IMR-90 (cell line): ENCODE data around the gene CPNE4. TPM values are rescaled to one million over a fixed set of nuclear protein-coding genes. Genes with fewer than 3 reads are reported as not detected.

Experiments used
- ATAC-seq: fragments of 200-7000 bp; cut with Tn5 transposase; 2 replicates; pipeline ENCODE4 v1.9.1; 2020; ENCODE audit warnings: low read depth, mild to moderate bottlenecking, moderate library complexity
- BruUV-seq: library from RNA; stranded (reverse); fragments of 400-500 nt; replicated peaks from 2 replicates; lab custom pipeline; 2021; lab: Mats Ljungman, UMichigan
- CTCF ChIA-PET: fragments of 300-600 bp; formaldehyde crosslinking; extraction: SDS; loops from one replicate; lab custom pipeline; 2021; ENCODE audit warnings: antibody characterized with exemption; lab: Yijun Ruan, JAX
- POLR2A ChIA-PET: fragments of 300-600 bp; sonication (Branson Sonifier 250); formaldehyde crosslinking; loops from one replicate; lab custom pipeline; 2022; ENCODE audit warnings: antibody characterized with exemption; ENCODE audit not compliant: unreplicated experiment; lab: Charles Lee
- DNase-seq: peaks from one replicate; pipeline ENCODE4 v3.0.0; 2013
- H2AFZ ChIP-seq: replicated peaks from 2 replicates; pipeline ENCODE3; 2013; ENCODE audit warnings: low read length, mild to moderate bottlenecking; ENCODE audit not compliant: poor library complexity
- H2AK5ac ChIP-seq: 2 replicates; pipeline ENCODE4 v1.6.1; 2013; ENCODE audit warnings: low read depth, low read length, inconsistent platforms
- H2AK9ac ChIP-seq: replicated peaks from 2 replicates; pipeline ENCODE3; 2013; ENCODE audit warnings: mild to moderate bottlenecking, low read depth, low read length, moderate library complexity; ENCODE audit not compliant: poor library complexity
- H2BK120ac ChIP-seq: 2 replicates; pipeline ENCODE4 v1.6.1; 2013; ENCODE audit warnings: low read depth, low read length, inconsistent platforms
- H2BK15ac ChIP-seq: 3 replicates; pipeline ENCODE4 v1.6.1; 2013; ENCODE audit warnings: low read depth, low read length, inconsistent platforms
- H2BK20ac ChIP-seq: 2 replicates; pipeline ENCODE4 v1.6.1; 2013; ENCODE audit warnings: low read depth, mild to moderate bottlenecking, inconsistent platforms, low read length, moderate library complexity
- H2BK5ac ChIP-seq: 2 replicates; pipeline ENCODE4 v1.6.1; 2013; ENCODE audit warnings: mild to moderate bottlenecking, low read depth, low read length, inconsistent platforms; ENCODE audit not compliant: poor library complexity, severe bottlenecking
- H3K14ac ChIP-seq: replicated peaks from 2 replicates; pipeline ENCODE4 v1.6.1; 2013; ENCODE audit warnings: low read depth, low read length, inconsistent platforms
- H3K18ac ChIP-seq: 2 replicates; pipeline ENCODE4 v1.6.1; 2013; ENCODE audit warnings: low read depth, low read length, control low read depth
- H3K23ac ChIP-seq: 2 replicates; pipeline ENCODE4 v1.6.1; 2013; ENCODE audit warnings: low read depth, low read length, inconsistent platforms
- H3K27ac ChIP-seq: 2 replicates; pipeline ENCODE4 v1.5.1; 2013; ENCODE audit warnings: mild to moderate bottlenecking, control low read depth, low read length; ENCODE audit not compliant: insufficient read depth
- H3K27me3 ChIP-seq: 2 replicates; pipeline ENCODE4 v1.6.1; 2013; ENCODE audit warnings: low read length; ENCODE audit not compliant: control insufficient read depth, insufficient read depth
- H3K36me3 ChIP-seq: 2 replicates; pipeline ENCODE4 v1.6.1; 2013; ENCODE audit warnings: low read length, mixed read lengths; ENCODE audit not compliant: control insufficient read depth, insufficient read depth
- H3K4ac ChIP-seq: 2 replicates; pipeline ENCODE4 v1.6.1; 2013; ENCODE audit warnings: low read depth, low read length, inconsistent platforms
- H3K4me1 ChIP-seq: 2 replicates; pipeline ENCODE4 v1.6.1; 2013; ENCODE audit warnings: low read length, mixed read lengths; ENCODE audit not compliant: control insufficient read depth, insufficient read depth
- H3K4me2 ChIP-seq: 2 replicates; pipeline ENCODE4 v1.6.1; 2013; ENCODE audit warnings: low read depth, mild to moderate bottlenecking, control low read depth, low read length, moderate library complexity
- H3K4me3 ChIP-seq: 2 replicates; pipeline ENCODE4 v1.5.1; 2013; ENCODE audit warnings: low read depth, mild to moderate bottlenecking, control low read depth, low read length, moderate library complexity; ENCODE audit not compliant: insufficient read depth
- H3K56ac ChIP-seq: 2 replicates; pipeline ENCODE4 v1.6.1; 2013; ENCODE audit warnings: low read length, inconsistent platforms; ENCODE audit not compliant: insufficient read depth; ENCODE audit errors: extremely low read depth
- H3K79me1 ChIP-seq, 2 experiments: 2 replicates each; pipeline ENCODE4 v1.6.1; 2013; ENCODE audit warnings: low read length in 2 of 2, inconsistent platforms in 1 of 2, low read depth in 1 of 2
- H3K9ac ChIP-seq: 2 replicates; pipeline ENCODE4 v1.6.1; 2013; ENCODE audit warnings: low read depth, low read length, control low read depth
- H3K9me1 ChIP-seq: 2 replicates; pipeline ENCODE4 v1.6.1; 2013; ENCODE audit warnings: low read length, inconsistent platforms; ENCODE audit not compliant: insufficient read depth
- H3K9me3 ChIP-seq: 2 replicates; pipeline ENCODE4 v1.6.1; 2013; ENCODE audit warnings: low read length; ENCODE audit not compliant: control insufficient read depth, insufficient read depth
- H4K20me1 ChIP-seq: 2 replicates; pipeline ENCODE4 v1.6.1; 2013; ENCODE audit warnings: low read length, inconsistent platforms; ENCODE audit not compliant: insufficient read depth
- H4K5ac ChIP-seq: 2 replicates; pipeline ENCODE4 v1.6.1; 2013; ENCODE audit warnings: mild to moderate bottlenecking, low read depth, low read length, control low read depth
- H4K8ac ChIP-seq, 2 experiments: 2 replicates each; pipeline ENCODE4 v1.6.1; 2013; ENCODE audit warnings: low read depth in 2 of 2, low read length in 2 of 2, control low read depth in 1 of 2, inconsistent platforms in 1 of 2
- H4K91ac ChIP-seq: 2 replicates; pipeline ENCODE4 v1.6.1; 2013; ENCODE audit warnings: low read depth, low read length, inconsistent platforms; ENCODE audit not compliant: insufficient read depth
- BHLHE40 ChIP-seq: fragments of 150-350 bp; IDR thresholded peaks from 2 replicates; pipeline ENCODE4 v1.6.1; 2016; ENCODE audit warnings: mild to moderate bottlenecking, low read depth, low read length
- CEBPB ChIP-seq: IDR thresholded peaks from 2 replicates; pipeline ENCODE4 v1.6.1; 2012; ENCODE audit warnings: low read depth, low read length, improper control_type of control experiment
- CHD1 ChIP-seq: IDR thresholded peaks from 2 replicates; pipeline ENCODE4 v1.6.1; 2012; ENCODE audit warnings: low read depth, low read length, improper control_type of control experiment
- FOS ChIP-seq: fragments of 150-350 bp; IDR thresholded peaks from 2 replicates; pipeline ENCODE4 v1.6.1; 2016; ENCODE audit warnings: low read depth, low read length
- MAFK ChIP-seq: IDR thresholded peaks from 2 replicates; pipeline ENCODE4 v1.6.1; 2012; ENCODE audit warnings: low read depth, low read length, improper control_type of control experiment
- MAZ ChIP-seq: IDR thresholded peaks from 2 replicates; pipeline ENCODE4 v1.6.1; 2012; ENCODE audit warnings: low read depth, mild to moderate bottlenecking, low read length, improper control_type of control experiment, moderate library complexity, borderline replicate concordance
- MXI1 ChIP-seq: IDR thresholded peaks from 2 replicates; pipeline ENCODE4 v1.6.1; 2012; ENCODE audit warnings: low read depth, mild to moderate bottlenecking, low read length, moderate library complexity, borderline replicate concordance
- NFE2L2 ChIP-seq: fragments of 150-350 bp; IDR thresholded peaks from 2 replicates; pipeline ENCODE4 v1.6.1; 2016; ENCODE audit warnings: low read depth, mild to moderate bottlenecking, low read length
- POLR2A ChIP-seq: IDR thresholded peaks from 2 replicates; pipeline ENCODE4 v1.6.1; 2012; ENCODE audit warnings: mild to moderate bottlenecking, low read depth, low read length
- RAD21 ChIP-seq: IDR thresholded peaks from 2 replicates; pipeline ENCODE4 v1.6.1; 2012; ENCODE audit warnings: low read length, improper control_type of control experiment
- RCOR1 ChIP-seq: IDR thresholded peaks from 2 replicates; pipeline ENCODE4 v1.6.1; 2012; ENCODE audit warnings: mild to moderate bottlenecking, low read length, improper control_type of control experiment; ENCODE audit not compliant: insufficient replicate concordance
- RFX5 ChIP-seq: IDR thresholded peaks from 2 replicates; pipeline ENCODE4 v1.8.0; 2012; ENCODE audit warnings: low read depth, mild to moderate bottlenecking, low read length, moderate library complexity
- SMC3 ChIP-seq: fragments of 150-350 bp; IDR thresholded peaks from 2 replicates; pipeline ENCODE4 v1.6.1; 2016; ENCODE audit warnings: low read depth, mild to moderate bottlenecking, antibody characterized with exemption, low read length, moderate library complexity
- WGBS, 2 experiments: methylation state at CpG; one replicate each; pipeline versions ENCODE4 v1.1.5 to v1.1.7; 2013; ENCODE audit warnings: missing lambda C conversion rate in 2 of 2; ENCODE audit not compliant: insufficient read length in 1 of 2; ENCODE audit errors: extremely low coverage in 2 of 2; 5-methylcytosine and 5-hydroxymethylcytosine counted together
- dilution Hi-C: fragments of 300-500 bp; cut with HindIII; formaldehyde crosslinking; loops from one replicate; pipeline ENCODE4 v1.14.3; 2018; ENCODE audit warnings: low sequenced_read_pairs; ENCODE audit not compliant: unreplicated experiment
- in situ Hi-C: fragments of 300-500 bp; cut with MboI; formaldehyde crosslinking; loops from 3 replicates; pipeline ENCODE4 v1.14.3; 2019; ENCODE audit warnings: low sequenced_read_pairs, inconsistent platforms, mixed read lengths
- intact Hi-C: fragments of 100-400 bp; cut with micrococcal nuclease; formaldehyde crosslinking; loops from 2 replicates; pipeline ENCODE4 v1.10.0; 2022
- polyA plus RNA-seq, 3 experiments: library from polyadenylated mRNA; depleted of rRNA; stranded (reverse); fragments of >200 nt; gene quantifications; 2 replicates each; pipeline ENCODE4 v1.2.3, GENCODE V29; 2012; ENCODE audit warnings: low replicate concordance in 1 of 3
- total RNA-seq: library from RNA; depleted of rRNA; stranded (reverse); fragments of >200 nt; gene quantifications from 2 replicates; pipeline ENCODE4 v1.2.3, GENCODE V29; 2012
- TF ChIP-seq, protein P1 (sequence below): fragments of 150-350 bp; IDR thresholded peaks from 2 replicates; pipeline ENCODE4 v1.6.1; 2017; ENCODE audit warnings: mild to moderate bottlenecking, antibody characterized with exemption, low read length, low read depth
- TF ChIP-seq, protein P2 (sequence below): fragments of 150-350 bp; IDR thresholded peaks from 2 replicates; pipeline ENCODE4 v1.6.1; 2016; ENCODE audit warnings: low read depth, mild to moderate bottlenecking, low read length, moderate library complexity, borderline replicate concordance
- TF ChIP-seq, protein P3 (sequence below): conservative IDR thresholded peaks from 2 replicates; pipeline ENCODE4 v1.5.1; 2012; ENCODE audit warnings: mild to moderate bottlenecking, low read depth, low read length, improper control_type of control experiment

CPNE4 gene
- total and polyA plus RNA-seq, 2 of the 4 experiments (the other 2 are of a cell fraction) = not detected

DNA sequence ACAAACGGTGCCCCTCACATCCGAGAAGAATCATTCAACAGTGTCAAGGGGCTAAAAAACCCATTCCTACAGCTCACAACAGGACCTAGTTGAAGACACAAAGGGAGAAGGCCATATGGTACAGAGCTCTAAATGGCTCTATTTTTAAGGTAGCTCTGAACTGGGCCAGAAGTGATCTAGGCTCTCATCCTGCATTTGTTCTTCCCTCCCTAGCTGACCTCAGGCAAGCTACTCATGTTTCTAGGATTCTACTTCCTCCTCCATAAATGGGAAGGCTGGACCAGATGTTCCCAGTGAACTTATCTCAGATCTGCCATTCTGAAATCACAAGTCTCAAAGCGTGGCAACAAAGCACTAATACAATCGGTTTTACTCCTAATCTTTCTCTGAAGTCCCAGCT lies 62.3 kb downstream of the CPNE4 start:
- ATAC-seq (no peak), DNase-seq (no peak)
- Histone ChIP-seq H2BK5ac (no peak overlapping the region), H3K14ac (no peak overlapping the region), H3K36me3 (no peaks in the 10 kb centered on the region), H3K4me3 (no peak overlapping the region), H3K27ac (no peak overlapping the region), H2AFZ (no peak overlapping the region), H2BK20ac (no peak overlapping the region), H2AK5ac (no peak overlapping the region), H2AK9ac (no peak overlapping the region), H4K8ac (no peak overlapping the region), H3K9me3 (no peaks in the 10 kb centered on the region), H3K79me1 (no peaks in the 10 kb centered on the region), H3K4ac (no peak overlapping the region), H4K5ac (no peak overlapping the region), H3K18ac (no peak overlapping the region), H3K23ac (no peak overlapping the region), H3K4me1 (no peaks in the 10 kb centered on the region), H3K4me2 (no peak overlapping the region), H4K91ac (no peak overlapping the region), H4K20me1 (no peaks in the 10 kb centered on the region), H3K27me3 (no peaks in the 10 kb centered on the region), H2BK15ac (no peak overlapping the region), H3K9me1 (no peaks in the 10 kb centered on the region), H2BK120ac (no peak overlapping the region), H3K56ac (no peak overlapping the region), H3K9ac (no peak overlapping the region)
- in situ Hi-C loops = no loop called here
- WGBS, 2 experiments = no CpG with 5 or more reads among the region's 4 CpGs
- TF ChIP-seq SMC3 (no peak), CHD1 (no peak), RCOR1 (no peak), RFX5 (no peak), NFE2L2 (no peak), FOS (no peak), BHLHE40 (no peak), CEBPB (no peak), RAD21 (no peak), MXI1 (no peak), MAFK (no peak), MAZ (no peak), POLR2A (no peak)
- TF ChIP-seq, protein P1, sequence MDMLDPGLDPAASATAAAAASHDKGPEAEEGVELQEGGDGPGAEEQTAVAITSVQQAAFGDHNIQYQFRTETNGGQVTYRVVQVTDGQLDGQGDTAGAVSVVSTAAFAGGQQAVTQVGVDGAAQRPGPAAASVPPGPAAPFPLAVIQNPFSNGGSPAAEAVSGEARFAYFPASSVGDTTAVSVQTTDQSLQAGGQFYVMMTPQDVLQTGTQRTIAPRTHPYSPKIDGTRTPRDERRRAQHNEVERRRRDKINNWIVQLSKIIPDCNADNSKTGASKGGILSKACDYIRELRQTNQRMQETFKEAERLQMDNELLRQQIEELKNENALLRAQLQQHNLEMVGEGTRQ = no peak
- TF ChIP-seq, protein P2, sequence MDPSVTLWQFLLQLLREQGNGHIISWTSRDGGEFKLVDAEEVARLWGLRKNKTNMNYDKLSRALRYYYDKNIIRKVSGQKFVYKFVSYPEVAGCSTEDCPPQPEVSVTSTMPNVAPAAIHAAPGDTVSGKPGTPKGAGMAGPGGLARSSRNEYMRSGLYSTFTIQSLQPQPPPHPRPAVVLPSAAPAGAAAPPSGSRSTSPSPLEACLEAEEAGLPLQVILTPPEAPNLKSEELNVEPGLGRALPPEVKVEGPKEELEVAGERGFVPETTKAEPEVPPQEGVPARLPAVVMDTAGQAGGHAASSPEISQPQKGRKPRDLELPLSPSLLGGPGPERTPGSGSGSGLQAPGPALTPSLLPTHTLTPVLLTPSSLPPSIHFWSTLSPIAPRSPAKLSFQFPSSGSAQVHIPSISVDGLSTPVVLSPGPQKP = no peak
- TF ChIP-seq, protein P3, sequence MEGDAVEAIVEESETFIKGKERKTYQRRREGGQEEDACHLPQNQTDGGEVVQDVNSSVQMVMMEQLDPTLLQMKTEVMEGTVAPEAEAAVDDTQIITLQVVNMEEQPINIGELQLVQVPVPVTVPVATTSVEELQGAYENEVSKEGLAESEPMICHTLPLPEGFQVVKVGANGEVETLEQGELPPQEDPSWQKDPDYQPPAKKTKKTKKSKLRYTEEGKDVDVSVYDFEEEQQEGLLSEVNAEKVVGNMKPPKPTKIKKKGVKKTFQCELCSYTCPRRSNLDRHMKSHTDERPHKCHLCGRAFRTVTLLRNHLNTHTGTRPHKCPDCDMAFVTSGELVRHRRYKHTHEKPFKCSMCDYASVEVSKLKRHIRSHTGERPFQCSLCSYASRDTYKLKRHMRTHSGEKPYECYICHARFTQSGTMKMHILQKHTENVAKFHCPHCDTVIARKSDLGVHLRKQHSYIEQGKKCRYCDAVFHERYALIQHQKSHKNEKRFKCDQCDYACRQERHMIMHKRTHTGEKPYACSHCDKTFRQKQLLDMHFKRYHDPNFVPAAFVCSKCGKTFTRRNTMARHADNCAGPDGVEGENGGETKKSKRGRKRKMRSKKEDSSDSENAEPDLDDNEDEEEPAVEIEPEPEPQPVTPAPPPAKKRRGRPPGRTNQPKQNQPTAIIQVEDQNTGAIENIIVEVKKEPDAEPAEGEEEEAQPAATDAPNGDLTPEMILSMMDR = no peak
- dilution Hi-C loops = no loop called here
- BruUV-seq = no TSS peak
- CTCF ChIA-PET = no interaction called here
- POLR2A ChIA-PET = no interaction called here
- intact Hi-C loops = no loop called here
